Mammary epithelial cell (primary cell): ENCODE data around the gene SLC22A14.

Experiments used
- EZH2 ChIP-seq: IDR thresholded peaks from 2 replicates; pipeline ENCODE4 v1.6.1; 2012; ENCODE audit warnings: low read length, inconsistent platforms, borderline replicate concordance
- TF ChIP-seq, protein P1 (sequence below), 2 donors: IDR thresholded peaks in 1 of 2; conservative IDR thresholded peaks in 1 of 2; 2 replicates each; pipeline ENCODE4 v1.5.1; 2011 to 2012; ENCODE audit warnings: inconsistent platforms in 2 of 2, low read length in 2 of 2, mild to moderate bottlenecking in 2 of 2, control low read depth in 1 of 2, low read depth in 1 of 2; ENCODE audit not compliant: insufficient read depth in 1 of 2; ENCODE audit errors: extremely low read depth in 1 of 2

DNA sequence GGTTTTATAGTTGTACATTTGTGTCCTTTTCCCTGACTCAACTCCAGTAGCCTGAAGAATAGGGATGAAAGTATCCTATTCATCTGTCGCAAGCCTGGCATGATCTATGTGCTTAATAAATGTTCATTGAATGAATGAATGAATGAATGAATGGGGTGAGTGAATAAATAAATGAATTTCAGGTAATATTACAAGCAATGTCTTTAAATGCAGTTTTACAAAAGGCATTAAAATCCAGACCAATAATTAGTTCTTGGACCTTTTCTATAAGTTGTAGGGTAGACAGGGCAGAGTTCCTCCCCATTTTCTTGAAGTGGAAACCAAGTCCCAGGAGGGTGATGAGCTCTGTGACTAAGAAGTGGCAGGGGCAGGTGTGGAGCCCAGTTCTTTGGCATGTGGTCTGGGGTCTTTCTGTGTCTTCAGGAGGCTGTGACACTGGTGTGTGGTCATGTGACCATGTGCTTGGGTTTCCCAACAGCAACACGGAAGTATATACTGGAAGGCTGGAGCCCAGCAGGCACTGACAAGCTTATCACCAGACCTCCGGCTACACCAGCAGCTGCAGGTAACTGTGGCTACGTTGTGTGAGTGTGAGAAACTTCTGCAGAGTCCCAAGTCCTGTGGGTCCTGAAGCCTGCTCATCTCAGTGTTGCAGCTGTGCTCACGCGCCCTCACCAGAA is 82.8 kb downstream of the SLC22A14 start:
- TF ChIP-seq, protein P1, sequence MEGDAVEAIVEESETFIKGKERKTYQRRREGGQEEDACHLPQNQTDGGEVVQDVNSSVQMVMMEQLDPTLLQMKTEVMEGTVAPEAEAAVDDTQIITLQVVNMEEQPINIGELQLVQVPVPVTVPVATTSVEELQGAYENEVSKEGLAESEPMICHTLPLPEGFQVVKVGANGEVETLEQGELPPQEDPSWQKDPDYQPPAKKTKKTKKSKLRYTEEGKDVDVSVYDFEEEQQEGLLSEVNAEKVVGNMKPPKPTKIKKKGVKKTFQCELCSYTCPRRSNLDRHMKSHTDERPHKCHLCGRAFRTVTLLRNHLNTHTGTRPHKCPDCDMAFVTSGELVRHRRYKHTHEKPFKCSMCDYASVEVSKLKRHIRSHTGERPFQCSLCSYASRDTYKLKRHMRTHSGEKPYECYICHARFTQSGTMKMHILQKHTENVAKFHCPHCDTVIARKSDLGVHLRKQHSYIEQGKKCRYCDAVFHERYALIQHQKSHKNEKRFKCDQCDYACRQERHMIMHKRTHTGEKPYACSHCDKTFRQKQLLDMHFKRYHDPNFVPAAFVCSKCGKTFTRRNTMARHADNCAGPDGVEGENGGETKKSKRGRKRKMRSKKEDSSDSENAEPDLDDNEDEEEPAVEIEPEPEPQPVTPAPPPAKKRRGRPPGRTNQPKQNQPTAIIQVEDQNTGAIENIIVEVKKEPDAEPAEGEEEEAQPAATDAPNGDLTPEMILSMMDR (conservative IDR thresholded peaks at IDR 0.05 in 1 of 2, IDR thresholded peaks at IDR 0.05 in 1 of 2; ENCODE audit: extremely low read depth in 1 of 2, insufficient read depth in 1 of 2, low read depth in 1 of 2, low read length in 2 of 2), result no peak
- no peak for TF ChIP-seq EZH2
